Measurements from ENCODE around the gene TRIP10. TPM values are rescaled to one million over a fixed set of nuclear protein-coding genes. Genes with fewer than 3 reads are reported as not detected.

TRIP10 gene
- polyA plus RNA-seq, 1 donor (not counting 4 experiments of a cell fraction or from before 2014, with no cell fraction given), result 34.8 TPM

- peak overlapping the region; percentile 82 for H3K27ac ChIP-seq (ENCODE audit: control insufficient read depth, insufficient read depth, low read length)
- no peaks in the 10 kb centered on the region for H3K27me3 ChIP-seq (ENCODE audit: control insufficient read depth, extremely low read depth, insufficient read depth, low read length)
- peaks cover 26% of the 10 kb centered on the region for H3K4me1 ChIP-seq (ENCODE audit: control insufficient read depth, extremely low read depth, insufficient read depth, low read length)
- H3K79me2 ChIP-seq (ENCODE audit: control insufficient read depth, insufficient read depth, low read length), result peaks cover 17% of the 10 kb centered on the region
- H4K20me1 ChIP-seq (ENCODE audit: control insufficient read depth, extremely low read depth, insufficient read depth, low read length), result no peaks in the 10 kb centered on the region
- peak overlapping the region; percentile 95 for H3K4me2 ChIP-seq (ENCODE audit: control insufficient read depth, extremely low read depth, insufficient read depth, low read depth, low read length)
- H3K9ac ChIP-seq (ENCODE audit: control insufficient read depth, extremely low read depth, insufficient read depth, low read length), result peak overlapping the region; percentile 85
- dilution Hi-C loops (cut with MboI; ENCODE audit: extremely low pct_ligation_motif_present, low sequenced_read_pairs), result no loop called here
- no peak for FAIRE-seq
- DNase-seq (ENCODE audit: low read depth, low spot score), result no peak
- TF ChIP-seq EZH2 (IDR thresholded peaks at IDR 0.05; ENCODE audit: low read length) (no peak), CTCF (optimal IDR thresholded peaks at IDR 0.05 in 1 of 3, IDR thresholded peaks at IDR 0.05 in 1 of 3, conservative IDR thresholded peaks at IDR 0.05 in 1 of 3; ENCODE audit: extremely low read depth in 1 of 3, insufficient read depth in 2 of 3, low read length in 3 of 3) (no peak)
- peak overlapping the region; percentile 91 to 99 (median 95) for H3K4me3 ChIP-seq (ENCODE audit: control insufficient read depth in 2 of 3, extremely low read depth in 1 of 3, insufficient read depth in 2 of 3, low read depth in 1 of 3, low read length in 3 of 3)
- peaks cover 8 to 19% of the 10 kb centered on the region in 2 experiments for H3K36me3 ChIP-seq (ENCODE audit: control insufficient read depth in 2 of 2, extremely low read depth in 1 of 2, insufficient read depth in 2 of 2, low read length in 2 of 2)
- H3K9me1 ChIP-seq (ENCODE audit: control insufficient read depth, extremely low read depth, insufficient read depth, low read length), result no peaks in the 10 kb centered on the region
- H2AFZ ChIP-seq (ENCODE audit: control insufficient read depth, low read length), result no peak overlapping the region
- no peaks in the 10 kb centered on the region for H3K9me3 ChIP-seq (ENCODE audit: control insufficient read depth, low read depth, low read length)
These were observed 4.1 kb upstream of the TRIP10 start for GRCh38 chr19:6735181-6735911.

DNA sequence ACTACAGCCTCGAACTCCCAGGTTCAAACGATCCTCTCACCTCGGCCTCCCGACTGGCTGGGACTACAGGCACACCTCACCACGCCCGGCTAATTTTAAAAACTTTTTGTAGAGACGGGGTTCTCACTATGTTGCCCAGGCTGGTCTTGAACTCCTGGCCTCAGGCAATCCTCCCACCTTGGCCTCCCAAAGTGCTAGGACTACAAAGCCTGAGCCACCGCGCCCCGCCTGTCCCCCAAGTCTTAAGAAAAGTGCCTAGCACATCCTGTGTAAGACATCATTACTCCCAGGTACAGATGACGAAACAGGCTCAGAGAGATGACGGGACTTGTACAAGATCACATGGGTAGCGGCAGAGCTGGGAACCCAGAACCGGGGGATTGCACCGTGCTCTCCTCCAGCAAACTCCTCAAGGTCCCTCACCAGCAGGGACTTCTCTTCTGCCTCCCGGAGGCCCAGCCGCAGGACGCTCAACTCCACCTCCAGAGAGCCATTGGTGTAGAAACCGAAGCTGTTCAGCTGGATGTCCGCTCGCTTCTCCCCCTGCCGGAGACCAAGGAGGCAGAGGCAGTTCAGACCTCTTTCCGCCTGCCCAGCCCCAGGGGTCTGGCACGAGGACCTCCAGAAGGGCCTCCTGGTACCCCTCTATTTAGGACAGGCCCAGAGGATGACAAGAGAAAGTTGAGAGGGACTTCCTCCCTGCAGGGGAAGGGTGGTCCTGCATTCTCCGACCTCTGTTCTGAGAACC is 3.1 kb upstream of the TRIP10 start:
- peaks cover 31% of the 10 kb centered on the region for H3K4me1 ChIP-seq (ENCODE audit: control insufficient read depth, extremely low read depth, insufficient read depth, low read length)

More for the DNA sequence above, 3.1 kb upstream of the TRIP10 start:
- H3K27me3 ChIP-seq (ENCODE audit: control insufficient read depth, extremely low read depth, insufficient read depth, low read length), result no peaks in the 10 kb centered on the region
- dilution Hi-C loops (cut with MboI; ENCODE audit: extremely low pct_ligation_motif_present, low sequenced_read_pairs), result no loop called here
- peak overlapping the region; percentile 91 to 99 (median 95) for H3K4me3 ChIP-seq (ENCODE audit: control insufficient read depth in 2 of 3, extremely low read depth in 1 of 3, insufficient read depth in 2 of 3, low read depth in 1 of 3, low read length in 3 of 3)
- FAIRE-seq (peak; percentile 62), DNase-seq (ENCODE audit: low read depth, low spot score) (peak; percentile 72)
- H4K20me1 ChIP-seq (ENCODE audit: control insufficient read depth, extremely low read depth, insufficient read depth, low read length), result no peaks in the 10 kb centered on the region
- H3K9ac ChIP-seq (ENCODE audit: control insufficient read depth, extremely low read depth, insufficient read depth, low read length), result peak overlapping the region; percentile 85
- H3K79me2 ChIP-seq (ENCODE audit: control insufficient read depth, insufficient read depth, low read length), result peaks cover 27% of the 10 kb centered on the region
- peak overlapping the region; percentile 82 for H3K27ac ChIP-seq (ENCODE audit: control insufficient read depth, insufficient read depth, low read length)
- peak overlapping the region; percentile 82 for H2AFZ ChIP-seq (ENCODE audit: control insufficient read depth, low read length)
- H3K4me2 ChIP-seq (ENCODE audit: control insufficient read depth, extremely low read depth, insufficient read depth, low read depth, low read length), result peak overlapping the region; percentile 95
- no peak for TF ChIP-seq EZH2 (IDR thresholded peaks at IDR 0.05; ENCODE audit: low read length)
- TF ChIP-seq CTCF (optimal IDR thresholded peaks at IDR 0.05 in 1 of 3, IDR thresholded peaks at IDR 0.05 in 1 of 3, conservative IDR thresholded peaks at IDR 0.05 in 1 of 3; ENCODE audit: extremely low read depth in 1 of 3, insufficient read depth in 2 of 3, low read length in 3 of 3), result peak; percentile 69 to 77 (median 73)
- no peaks in the 10 kb centered on the region for H3K9me1 ChIP-seq (ENCODE audit: control insufficient read depth, extremely low read depth, insufficient read depth, low read length)
- no peaks in the 10 kb centered on the region for H3K9me3 ChIP-seq (ENCODE audit: control insufficient read depth, low read depth, low read length)
- peaks cover 8 to 19% of the 10 kb centered on the region in 2 experiments for H3K36me3 ChIP-seq (ENCODE audit: control insufficient read depth in 2 of 2, extremely low read depth in 1 of 2, insufficient read depth in 2 of 2, low read length in 2 of 2)
